ENCODE measurements around the gene PCGF1.
"Not testable (repeated sequence)": the region's sequence is repeated elsewhere in the genome, so short reads cannot be mapped to it uniquely, and the experiment has no call there.

The PCGF1 gene

GRCh38 chr2:74498500-74499266, 8.8 kb downstream of the PCGF1 start:
- no peak for DNase-seq

GRCh38 chr2:74497777-74498499, 9.6 kb downstream of the PCGF1 start:
- DNase-seq: no peak

GRCh38 chr2:74496997-74497776, 10.3 kb downstream of the PCGF1 start:
- no peak for DNase-seq

- DNase-seq: no peak
These were observed 12.1 kb downstream of the PCGF1 start for GRCh38 chr2:74495440-74495839.

GRCh38 chr2:74493546-74493945, 13.9 kb downstream of the PCGF1 start:
- no peak for DNase-seq

- DNase-seq: no peak
These were observed 15.6 kb downstream of the PCGF1 start for GRCh38 chr2:74491648-74492544.

- DNase-seq: no peak
These were observed 17.6 kb downstream of the PCGF1 start for GRCh38 chr2:74489906-74490305.

- DNase-seq: no peak
These were observed 18.6 kb downstream of the PCGF1 start for GRCh38 chr2:74488643-74489481.

- no peak for DNase-seq
These were observed 21.4 kb downstream of the PCGF1 start for GRCh38 chr2:74486141-74486540.

GRCh38 chr2:74483675-74484164, 23.8 kb downstream of the PCGF1 start:
- not testable (repeated sequence) for DNase-seq

- peak; percentile 92 to 94 for DNase-seq
These were observed 24.5 kb downstream of the PCGF1 start, which contains the start of the genes CCDC142 and TTC31 for GRCh38 chr2:74482801-74483674. Gene CCDC142 (minus strand): TSS chr2:74482998. CDS start chr2:74482837, 161 bp downstream. Gene TTC31 (plus strand): TSS chr2:74483081. CDS start chr2:74483096, 15 bp downstream.

GRCh38 chr2:74481961-74482800, 25.3 kb downstream of the PCGF1 start:
- peak; percentile 35 to 55 for DNase-seq

GRCh38 chr2:74481431-74481830, 26.1 kb downstream of the PCGF1 start:
- DNase-seq: no peak

GRCh38 chr2:74474899-74475298, 32.6 kb downstream of the PCGF1 start:
- DNase-seq: no peak

- DNase-seq: no peak
These were observed 33.0 kb downstream of the PCGF1 start for GRCh38 chr2:74474481-74474880.

- no peak for DNase-seq
These were observed 34.6 kb downstream of the PCGF1 start for GRCh38 chr2:74472945-74473258.

GRCh38 chr2:74472086-74472944, 35.2 kb downstream of the PCGF1 start, which contains the start of gene MRPL53:
Gene MRPL53 (minus strand): TSS chr2:74472680. CDS start chr2:74472660, 20 bp downstream.
- DNase-seq: peak; percentile 95 to 97
